Measurements from ENCODE around the gene EXOSC1. TPM values are rescaled to one million over a fixed set of nuclear protein-coding genes. Genes with fewer than 3 reads are reported as not detected.

The EXOSC1 gene
- total RNA-seq, 1 donor from 2014 or later, result 14.5 TPM

DNA sequence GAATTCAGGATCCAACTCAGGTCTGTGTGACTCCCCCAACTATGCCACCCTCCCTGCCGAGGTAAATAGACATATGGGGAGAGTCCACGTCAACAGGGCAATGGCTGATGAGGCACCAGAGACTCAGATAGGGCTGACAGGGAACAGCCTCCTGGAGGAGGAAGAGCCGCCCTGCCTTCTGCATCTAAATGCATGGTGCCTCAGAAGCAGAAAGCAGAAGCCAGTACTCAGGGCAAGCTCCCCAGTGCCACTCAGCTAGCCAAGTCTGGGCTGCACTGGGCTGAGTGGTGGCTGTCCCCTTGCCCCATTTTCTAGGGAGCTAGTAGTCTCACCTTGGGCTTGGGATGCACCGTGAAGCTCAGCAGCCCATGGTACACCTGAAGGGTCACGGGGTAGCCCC is 55.7 kb downstream of the EXOSC1 start:
- DNase-seq (no peak), ATAC-seq (ENCODE audit: poor library complexity) (no peak)
- intact Hi-C loops (cut with DNase I), result no loop called here

DNA sequence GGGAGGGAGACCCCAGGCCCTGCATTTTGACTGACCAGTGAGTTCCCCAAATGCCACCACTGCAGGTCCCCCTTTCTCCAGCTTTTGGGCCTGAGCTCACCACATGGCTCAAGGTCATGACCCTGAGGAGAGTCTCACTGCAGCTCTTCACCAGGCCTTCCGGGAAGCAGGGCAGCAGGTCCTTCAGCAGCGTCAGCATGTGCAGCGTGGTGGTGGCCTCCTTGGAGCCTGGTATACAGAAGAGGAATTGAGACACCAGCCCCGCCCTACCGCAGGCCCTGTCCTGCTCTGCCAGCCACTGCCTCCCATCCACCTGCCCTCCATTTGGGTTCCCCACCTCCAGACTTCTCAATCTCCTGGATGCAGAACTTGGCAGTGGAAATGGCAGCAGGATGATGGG is 57.7 kb downstream of the EXOSC1 start:
- DNase-seq (peak; percentile 63), ATAC-seq (ENCODE audit: poor library complexity) (peak; percentile 35)
- intact Hi-C loops (cut with DNase I), result no loop called here

Other genes starting within 250 kb of the EXOSC1 start
- gene ARHGAP19, start 153.4 kb downstream of the EXOSC1 start, total RNA-seq, result 5.9 TPM
- gene FRAT1, start 126.7 kb downstream of the EXOSC1 start, total RNA-seq, result 5.3 TPM
- gene FRAT2, start 111.3 kb downstream of the EXOSC1 start, total RNA-seq, result 8.4 TPM
- gene RRP12, start 44.7 kb downstream of the EXOSC1 start, total RNA-seq, result 10.9 TPM
- 187 TPM for gene PGAM1, start 19.8 kb downstream of the EXOSC1 start, total RNA-seq
- gene ZDHHC16, start 169 bp upstream of the EXOSC1 start, total RNA-seq, result 18.5 TPM
- gene MMS19, start 52.4 kb upstream of the EXOSC1 start, total RNA-seq, result 34.0 TPM
- 26.7 TPM for gene UBTD1, start 52.9 kb upstream of the EXOSC1 start, total RNA-seq
- 152 TPM for gene ANKRD2, start 126.8 kb upstream of the EXOSC1 start, total RNA-seq
- 18.7 TPM for gene HOGA1, start 138.4 kb upstream of the EXOSC1 start, total RNA-seq
- gene C10orf62, start 143.7 kb upstream of the EXOSC1 start, total RNA-seq, result 0.48 TPM
- 8.1 TPM for gene MORN4, start 187.5 kb upstream of the EXOSC1 start, total RNA-seq
- gene PI4K2A, start 194.7 kb upstream of the EXOSC1 start, total RNA-seq, result 9.9 TPM
- 7.9 TPM for gene AVPI1, start 241.2 kb upstream of the EXOSC1 start, total RNA-seq